GM10248 (cell line): ENCODE results near the gene WBP2.

Experiments
- CTCF ChIA-PET: fragments of 300-600 bp; sonication (Branson Sonifier 250); formaldehyde crosslinking; extraction: SDS; loops from one replicate; lab custom pipeline; 2021; ENCODE audit warnings: antibody characterized with exemption; lab: Yijun Ruan, JAX
- POLR2A ChIA-PET: fragments of 350-650 bp; sonication (Branson Sonifier 250); formaldehyde crosslinking; extraction: SDS; loops from one replicate; lab custom pipeline; 2020; ENCODE audit warnings: antibody characterized with exemption; lab: Yijun Ruan, JAX
- DNase-seq: peaks from one replicate; pipeline ENCODE4 v3.0.0; 2012; ENCODE audit errors: extremely low spot score
- TF ChIP-seq, protein P1 (sequence below): IDR thresholded peaks from 2 replicates; pipeline ENCODE4 v1.5.1; 2012; ENCODE audit warnings: mild to moderate bottlenecking, low read depth; ENCODE audit errors: extremely low read depth, missing control alignments, control extremely low read depth

The WBP2 gene

DNA sequence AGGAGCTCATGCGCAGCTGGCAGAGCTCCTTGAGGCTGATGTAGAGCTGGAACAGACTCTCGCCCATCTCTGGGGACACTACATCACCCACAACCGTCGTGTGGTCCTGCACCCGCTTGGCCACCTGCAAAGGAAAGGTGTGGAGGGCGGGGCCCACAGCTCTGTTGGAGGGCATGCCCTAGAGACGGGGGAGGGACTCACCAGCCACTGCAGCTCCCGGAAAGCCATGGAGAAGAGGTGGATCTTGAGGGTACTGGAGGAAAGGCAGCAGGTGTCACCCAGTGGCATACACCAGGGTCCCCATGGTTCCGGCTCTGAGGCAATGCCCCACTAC is 19.5 kb downstream of the WBP2 start:
- CTCF ChIA-PET = interaction anchor here (1.0 to 2.4 kb wide), 4 partner anchors 8 to 13 kb away, joined by 3 to 7 read pairs (median 4); no protein-coding TSS in a partner anchor
- no peak for DNase-seq
- TF ChIP-seq, protein P1, sequence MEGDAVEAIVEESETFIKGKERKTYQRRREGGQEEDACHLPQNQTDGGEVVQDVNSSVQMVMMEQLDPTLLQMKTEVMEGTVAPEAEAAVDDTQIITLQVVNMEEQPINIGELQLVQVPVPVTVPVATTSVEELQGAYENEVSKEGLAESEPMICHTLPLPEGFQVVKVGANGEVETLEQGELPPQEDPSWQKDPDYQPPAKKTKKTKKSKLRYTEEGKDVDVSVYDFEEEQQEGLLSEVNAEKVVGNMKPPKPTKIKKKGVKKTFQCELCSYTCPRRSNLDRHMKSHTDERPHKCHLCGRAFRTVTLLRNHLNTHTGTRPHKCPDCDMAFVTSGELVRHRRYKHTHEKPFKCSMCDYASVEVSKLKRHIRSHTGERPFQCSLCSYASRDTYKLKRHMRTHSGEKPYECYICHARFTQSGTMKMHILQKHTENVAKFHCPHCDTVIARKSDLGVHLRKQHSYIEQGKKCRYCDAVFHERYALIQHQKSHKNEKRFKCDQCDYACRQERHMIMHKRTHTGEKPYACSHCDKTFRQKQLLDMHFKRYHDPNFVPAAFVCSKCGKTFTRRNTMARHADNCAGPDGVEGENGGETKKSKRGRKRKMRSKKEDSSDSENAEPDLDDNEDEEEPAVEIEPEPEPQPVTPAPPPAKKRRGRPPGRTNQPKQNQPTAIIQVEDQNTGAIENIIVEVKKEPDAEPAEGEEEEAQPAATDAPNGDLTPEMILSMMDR = no peak
- POLR2A ChIA-PET = interaction anchor here (2.2 kb wide), 1 partner anchor 56 kb away, joined by 5 read pairs; a partner anchor contains a TSS

DNA sequence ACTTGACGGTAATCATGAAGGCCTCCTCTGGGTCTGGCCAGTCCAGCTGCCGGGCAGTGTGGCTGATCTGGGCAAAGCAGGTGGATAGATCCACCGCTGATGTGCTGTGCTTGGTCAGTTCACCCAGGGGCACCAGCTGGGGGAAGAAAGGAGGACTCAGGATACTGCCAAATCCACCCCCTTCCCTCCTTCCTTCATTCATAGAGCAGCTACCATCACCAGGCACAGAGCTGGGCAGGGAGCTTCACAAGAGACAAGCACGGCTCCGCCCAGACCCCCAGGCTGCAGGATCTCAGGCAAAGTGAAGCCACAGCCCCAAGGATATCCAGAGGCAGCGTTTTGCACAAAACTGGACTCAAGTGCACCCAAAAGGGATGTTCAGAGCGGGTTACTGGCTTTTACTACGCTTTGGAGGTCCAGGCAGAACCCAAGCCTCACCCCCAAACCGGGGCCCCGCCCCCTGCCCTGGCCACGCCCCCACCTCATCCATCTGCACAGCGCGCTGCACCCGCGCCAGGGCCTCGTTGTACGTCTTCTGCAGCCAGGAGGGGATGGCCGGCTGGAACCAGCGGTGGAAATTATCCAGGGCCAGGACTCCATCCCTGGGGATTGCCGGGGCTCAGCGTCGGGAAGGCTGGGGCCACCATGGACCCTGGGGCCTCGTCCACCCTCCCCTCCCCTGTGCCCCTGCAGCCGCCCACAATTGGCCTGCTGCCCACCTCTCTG is 20.0 kb downstream of the WBP2 start:
- no peak for DNase-seq
- TF ChIP-seq, protein P1 = no peak
- ChIA-PET POLR2A (interaction anchor here (0.5 to 2.2 kb wide), 4 partner anchors 9 to 62 kb away, joined by 3 to 6 read pairs (median 4); partner anchors contain the start of gene UNC13D), CTCF (interaction anchor here (1.0 to 2.4 kb wide), 10 partner anchors 8 to 82 kb away, joined by 3 to 8 read pairs (median 3); partner anchors contain the start of genes GALK1 and WBP2)

DNA sequence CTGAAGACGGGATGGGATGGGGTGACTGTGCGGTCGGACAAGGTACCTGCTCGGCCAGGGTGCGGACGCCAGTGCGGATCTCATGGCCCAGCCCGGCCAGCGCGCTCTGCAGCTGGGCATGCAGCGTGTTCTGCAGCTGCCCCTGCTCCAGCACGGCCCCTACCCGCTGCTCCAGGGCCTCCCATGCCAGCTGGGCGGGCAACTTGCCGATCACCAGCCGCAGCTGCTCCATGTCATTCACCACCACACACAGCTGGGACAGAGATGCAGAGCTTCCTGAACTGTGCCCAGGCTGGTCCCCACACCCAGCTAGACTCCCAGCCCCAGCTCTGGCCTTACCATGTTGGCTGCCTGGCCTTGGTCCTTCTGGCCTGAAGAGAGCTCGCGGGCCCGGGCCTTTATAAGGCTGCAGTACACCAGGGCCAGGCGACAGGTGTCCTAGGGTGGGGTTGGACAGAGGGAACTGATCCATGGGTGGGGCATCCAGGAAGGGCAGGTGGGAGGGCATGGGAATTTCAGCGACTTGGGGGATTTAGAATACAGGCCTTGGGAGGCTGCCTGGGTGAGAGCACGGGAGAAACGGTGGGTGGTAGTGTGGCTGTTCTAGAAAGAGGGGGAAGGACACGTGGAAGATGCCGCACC is 20.7 kb downstream of the WBP2 start:
- ChIA-PET CTCF (interaction anchor here (1.1 to 2.4 kb wide), 8 partner anchors 9 to 81 kb away, joined by 3 to 8 read pairs (median 3); partner anchors contain the start of genes GALK1 and WBP2), POLR2A (interaction anchor here (0.5 to 2.2 kb wide), 4 partner anchors 10 to 62 kb away, joined by 3 to 6 read pairs (median 4); partner anchors contain the start of gene UNC13D)
- no peak for DNase-seq
- TF ChIP-seq, protein P1 = no peak

DNA sequence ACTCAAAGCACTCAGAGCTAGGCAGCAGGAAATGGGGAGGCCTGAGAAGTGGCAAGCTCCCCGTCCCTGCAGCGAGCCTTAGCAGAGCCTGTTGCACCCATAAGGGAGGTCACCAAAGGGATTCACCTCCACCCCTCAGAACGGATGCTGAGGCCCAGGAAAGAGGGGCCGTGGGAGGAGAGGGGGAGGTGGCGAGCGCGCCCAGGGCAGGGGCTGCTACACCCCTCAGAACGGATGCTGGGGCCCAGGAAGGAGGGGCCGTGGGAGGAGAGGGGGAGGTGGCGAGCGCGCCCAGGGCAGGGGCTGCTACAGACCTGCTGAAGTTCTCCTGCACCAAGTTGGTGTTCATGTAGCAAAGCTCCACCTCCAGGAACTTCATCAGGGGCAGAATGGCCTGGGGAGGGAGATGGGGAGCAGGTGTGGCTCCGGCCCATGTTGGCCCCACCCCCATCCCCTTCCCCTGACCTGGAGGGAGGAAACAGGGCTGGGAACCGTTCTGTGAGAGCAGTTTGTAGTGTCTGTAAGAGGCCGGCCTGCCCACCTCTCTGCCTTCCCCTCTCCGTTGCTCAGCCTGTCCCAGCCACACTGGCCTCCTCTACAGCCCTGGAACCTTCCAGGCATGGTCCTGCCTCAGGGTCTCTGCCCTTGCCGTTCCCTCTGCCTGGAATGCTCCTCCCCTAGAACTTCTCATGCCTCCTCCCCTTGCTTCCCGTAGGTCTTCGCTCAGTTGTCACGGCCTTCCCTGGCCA is 22.3 kb downstream of the WBP2 start:
- ChIA-PET POLR2A (interaction anchor here (1.2 to 1.7 kb wide), 2 partner anchors 53 to 57 kb away, joined by 3 to 4 read pairs; no protein-coding TSS in a partner anchor), CTCF (interaction anchor here (1.4 to 11.5 kb wide), 4 partner anchors 8 to 79 kb away, joined by 3 to 135 read pairs (median 6); partner anchors contain the start of gene UNC13D)
- TF ChIP-seq, protein P1 = no peak
- DNase-seq = no peak

DNA sequence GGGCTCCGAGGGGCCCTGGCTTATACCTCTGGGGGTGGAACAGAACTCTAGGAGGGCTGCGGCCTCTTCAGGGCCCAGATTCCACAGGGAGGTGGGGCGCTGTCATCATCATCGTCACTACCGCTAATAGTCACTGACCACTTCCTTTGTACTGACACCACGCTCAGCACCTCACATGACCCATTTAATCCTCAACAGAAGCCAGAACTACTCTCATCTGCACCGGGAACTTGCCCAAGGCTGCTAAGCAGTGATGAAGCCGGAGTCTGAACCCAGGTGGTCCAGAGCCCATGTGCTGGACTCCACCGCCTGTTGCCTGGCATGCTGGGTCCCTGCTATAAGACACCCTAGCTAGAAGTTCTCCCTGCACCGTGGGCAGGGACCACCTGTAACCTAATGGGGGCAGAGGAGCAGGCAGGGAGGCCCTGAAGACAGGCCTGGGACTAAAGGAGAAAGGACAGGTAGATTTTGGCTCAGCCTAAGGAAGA is 22.9 kb downstream of the WBP2 start:
- no peak for DNase-seq
- ChIA-PET CTCF (interaction anchor here (1.4 to 11.5 kb wide), 3 partner anchors 8 to 17 kb away, joined by 3 to 135 read pairs (median 3); partner anchors contain the start of gene UNC13D), POLR2A (interaction anchor here (1.2 to 1.7 kb wide), 2 partner anchors 52 to 57 kb away, joined by 3 to 4 read pairs; no protein-coding TSS in a partner anchor)
- TF ChIP-seq, protein P1 = no peak
